A375 (cell line): Measurements from ENCODE around the gene ZNF410. TPM values are rescaled to one million over a fixed set of nuclear protein-coding genes. Genes with fewer than 3 reads are reported as not detected.

Experiments
- small RNA-seq: library from RNA; depleted of rRNA; stranded (forward); fragments of <200 nt; gene quantifications from one replicate; pipeline ENCODE3, GENCODE V24; 2014
- total RNA-seq: library from RNA; depleted of rRNA; stranded (reverse); fragments of >200 nt; shearing (Covaris generic); gene quantifications from 2 replicates; pipeline ENCODE4 v1.2.3, GENCODE V29; 2014; rRNA removed

Gene ZNF410, protein sequence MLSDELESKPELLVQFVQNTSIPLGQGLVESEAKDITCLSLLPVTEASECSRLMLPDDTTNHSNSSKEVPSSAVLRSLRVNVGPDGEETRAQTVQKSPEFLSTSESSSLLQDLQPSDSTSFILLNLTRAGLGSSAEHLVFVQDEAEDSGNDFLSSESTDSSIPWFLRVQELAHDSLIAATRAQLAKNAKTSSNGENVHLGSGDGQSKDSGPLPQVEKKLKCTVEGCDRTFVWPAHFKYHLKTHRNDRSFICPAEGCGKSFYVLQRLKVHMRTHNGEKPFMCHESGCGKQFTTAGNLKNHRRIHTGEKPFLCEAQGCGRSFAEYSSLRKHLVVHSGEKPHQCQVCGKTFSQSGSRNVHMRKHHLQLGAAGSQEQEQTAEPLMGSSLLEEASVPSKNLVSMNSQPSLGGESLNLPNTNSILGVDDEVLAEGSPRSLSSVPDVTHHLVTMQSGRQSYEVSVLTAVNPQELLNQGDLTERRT
- total RNA-seq: 39.6 and 45.3 TPM in 2 replicates

DNA sequence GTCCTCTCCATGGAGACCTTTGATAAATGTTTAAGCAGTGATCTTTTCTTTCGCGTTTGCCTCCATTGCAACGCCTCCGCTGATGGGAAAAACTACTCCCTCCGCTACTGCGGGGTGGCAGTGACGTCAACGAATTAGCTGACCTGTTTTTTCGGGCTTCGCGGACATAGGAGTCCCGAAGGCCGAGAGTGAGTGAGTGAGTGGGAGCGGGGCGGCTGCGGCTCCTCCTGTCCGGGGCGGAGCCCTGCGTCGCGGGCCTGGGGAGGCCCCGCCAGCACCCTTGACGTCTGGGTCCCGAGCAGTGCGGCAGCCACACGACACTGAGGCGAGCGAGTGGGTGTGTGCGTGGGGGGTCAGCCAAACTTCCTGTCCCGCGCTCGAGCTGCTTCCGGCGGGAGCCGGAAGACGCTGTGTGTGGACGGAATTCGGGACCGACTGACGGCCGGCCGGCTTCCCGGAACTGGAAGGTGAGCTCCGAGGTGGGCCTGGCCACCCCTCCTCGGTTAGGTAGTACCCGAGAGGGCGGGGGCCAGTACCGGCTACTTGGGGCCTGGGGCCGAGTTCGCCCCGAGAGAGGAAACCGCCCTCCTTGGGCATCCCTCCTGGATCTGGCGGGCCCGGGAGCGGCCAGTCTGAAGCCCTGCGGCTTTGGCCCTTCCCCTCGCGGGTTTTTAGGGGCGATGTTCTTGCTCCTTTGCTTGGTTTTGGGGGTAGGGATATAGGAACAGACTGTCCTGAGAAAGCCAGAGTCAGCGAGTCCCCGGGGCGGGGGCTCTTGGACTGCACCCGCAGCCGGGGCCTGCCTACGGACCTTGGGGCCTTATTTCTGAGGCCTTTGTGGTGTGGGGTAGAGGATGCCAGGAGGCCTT, at the start of gene ZNF410:
Gene ZNF410, plus strand, starts transcription at position 411 of the 869 bp plus-strand sequence. CDS start 5,317 bp downstream, outside the sequence.

DNA sequence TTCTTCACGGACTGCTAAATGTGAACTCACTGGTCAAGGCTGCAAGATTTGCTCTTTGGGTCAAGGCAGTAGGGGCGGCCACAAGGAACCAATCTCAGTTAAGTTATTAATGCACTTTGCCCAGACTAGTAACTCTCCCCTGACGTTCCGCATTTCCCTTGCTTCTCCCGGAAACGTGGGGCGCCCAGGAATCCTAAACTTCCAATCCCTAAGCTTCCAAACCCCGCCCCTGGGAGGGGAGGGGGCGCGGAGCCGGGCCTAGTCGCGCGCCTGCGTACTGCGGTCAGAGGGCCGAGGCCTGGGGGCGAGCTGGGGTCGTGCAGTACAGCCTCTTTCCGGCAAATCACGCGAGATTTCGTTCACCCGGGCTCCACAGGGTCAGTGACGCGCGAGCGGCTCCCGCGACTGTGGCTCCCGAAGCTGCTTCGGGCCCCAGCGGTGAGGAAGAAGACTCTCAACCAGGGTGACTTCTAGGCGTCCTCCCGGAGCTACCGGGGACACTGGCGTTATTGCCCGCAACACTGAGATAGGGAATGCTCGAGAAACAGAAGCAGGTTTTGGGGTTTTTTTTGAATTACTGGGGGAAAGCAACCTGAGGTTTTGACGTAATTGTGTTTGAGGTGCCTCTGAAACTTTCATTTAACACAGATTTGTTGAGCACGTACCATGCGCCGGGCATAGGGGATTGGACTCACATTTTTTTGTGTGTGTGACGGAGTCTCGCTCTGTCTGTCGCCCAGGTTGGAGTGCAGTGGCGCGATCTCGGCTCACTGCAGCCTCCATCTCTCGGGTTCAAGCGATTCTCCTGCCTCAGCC, 34.9 kb upstream of the ZNF410 start, which contains the start of gene PTGR2:
Gene PTGR2, plus strand, starts transcription at position 265 of the 816 bp plus-strand sequence. CDS start 7,032 bp downstream, outside the sequence.

DNA sequence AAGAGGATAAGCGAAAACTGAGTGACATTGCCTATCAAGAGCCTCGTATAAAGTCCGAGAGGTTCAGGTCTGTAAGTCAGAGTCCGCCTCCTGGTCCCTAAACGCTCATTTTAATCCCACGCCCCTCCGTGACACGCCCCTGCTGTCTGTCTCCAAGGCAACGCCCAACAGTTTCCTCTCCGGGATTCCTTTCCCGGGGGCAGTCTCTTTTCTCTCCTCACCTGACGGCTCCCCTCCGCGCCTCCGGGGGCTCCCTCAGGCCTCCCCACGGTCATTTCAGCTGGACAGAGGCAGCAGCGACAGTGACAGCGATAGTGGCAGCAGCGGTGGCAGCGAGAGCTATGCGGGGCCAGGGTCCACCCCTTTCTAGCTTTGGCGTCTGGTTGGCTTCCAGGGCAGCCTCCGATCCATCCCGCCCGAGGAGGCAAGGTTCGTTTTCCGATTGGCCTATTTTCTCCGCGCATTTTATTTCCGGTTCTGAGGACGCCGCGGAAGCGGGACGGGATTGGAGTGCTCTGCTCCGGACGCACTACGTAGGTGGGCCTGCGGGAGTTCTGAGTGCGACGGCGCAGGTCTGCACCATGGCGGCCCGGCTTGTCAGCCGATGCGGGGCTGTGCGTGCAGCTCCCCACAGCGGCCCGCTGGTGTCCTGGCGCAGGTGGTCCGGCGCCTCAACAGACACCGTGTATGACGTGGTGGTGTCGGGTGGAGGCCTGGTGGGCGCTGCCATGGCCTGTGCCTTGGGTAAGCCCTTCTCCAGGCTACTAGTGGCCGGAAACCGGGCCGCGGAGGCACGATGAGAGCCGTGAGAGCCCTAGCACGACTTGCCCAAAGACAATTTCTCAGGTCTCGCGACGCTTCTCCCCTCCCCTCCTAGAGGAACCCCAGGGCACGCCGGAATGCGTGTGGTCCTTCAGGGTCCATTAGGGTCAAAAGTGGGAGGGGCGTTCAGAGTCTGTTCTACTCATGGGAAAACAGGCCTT, 63.4 kb downstream of the ZNF410 start, which contains the start of the genes COQ6 and FAM161B:
Gene COQ6, plus strand, starts transcription at position 551 of the 983 bp plus-strand sequence. Its CDS starts 31 bp downstream, at position 582.
Gene FAM161B, minus strand, starts transcription at position 343 of the 983 bp plus-strand sequence. Its CDS starts 68 bp downstream, at position 275.

Small RNA genes within 50 kb of the gene (small RNA-seq; reads per million reads assigned to genes)
- gene AC005520.4 (not detected), gene RF00019 (not detected)

Other genes with a start within 250 kb of the ZNF410 start
- gene DNAL1, start 241.9 kb upstream of the ZNF410 start, total RNA-seq: 2.7 and 5.4 TPM in 2 replicates
- 4.9 and 5.0 TPM in 2 replicates for gene PNMA1, start 172.5 kb upstream of the ZNF410 start, total RNA-seq
- 6.4 and 11.0 TPM in 2 replicates for gene PTGR2, start 35.0 kb upstream of the ZNF410 start, total RNA-seq
- gene FAM161B, start 63.2 kb downstream of the ZNF410 start, total RNA-seq: 2.1 and 2.3 TPM in 2 replicates
- 16.9 and 22.4 TPM in 2 replicates for gene COQ6, start 63.4 kb downstream of the ZNF410 start, total RNA-seq
- 6.1 and 7.4 TPM in 2 replicates for gene ENTPD5, start 132.4 kb downstream of the ZNF410 start, total RNA-seq
- gene BBOF1, start 132.5 kb downstream of the ZNF410 start, total RNA-seq: 1.6 and 2.2 TPM in 2 replicates
- gene ALDH6A1, start 197.6 kb downstream of the ZNF410 start, total RNA-seq: 5.4 and 7.6 TPM in 2 replicates
- gene LIN52, start 198.1 kb downstream of the ZNF410 start, total RNA-seq: 6.7 and 6.8 TPM in 2 replicates